ENCODE results near the gene NRAS.

Gene NRAS

DNA sequence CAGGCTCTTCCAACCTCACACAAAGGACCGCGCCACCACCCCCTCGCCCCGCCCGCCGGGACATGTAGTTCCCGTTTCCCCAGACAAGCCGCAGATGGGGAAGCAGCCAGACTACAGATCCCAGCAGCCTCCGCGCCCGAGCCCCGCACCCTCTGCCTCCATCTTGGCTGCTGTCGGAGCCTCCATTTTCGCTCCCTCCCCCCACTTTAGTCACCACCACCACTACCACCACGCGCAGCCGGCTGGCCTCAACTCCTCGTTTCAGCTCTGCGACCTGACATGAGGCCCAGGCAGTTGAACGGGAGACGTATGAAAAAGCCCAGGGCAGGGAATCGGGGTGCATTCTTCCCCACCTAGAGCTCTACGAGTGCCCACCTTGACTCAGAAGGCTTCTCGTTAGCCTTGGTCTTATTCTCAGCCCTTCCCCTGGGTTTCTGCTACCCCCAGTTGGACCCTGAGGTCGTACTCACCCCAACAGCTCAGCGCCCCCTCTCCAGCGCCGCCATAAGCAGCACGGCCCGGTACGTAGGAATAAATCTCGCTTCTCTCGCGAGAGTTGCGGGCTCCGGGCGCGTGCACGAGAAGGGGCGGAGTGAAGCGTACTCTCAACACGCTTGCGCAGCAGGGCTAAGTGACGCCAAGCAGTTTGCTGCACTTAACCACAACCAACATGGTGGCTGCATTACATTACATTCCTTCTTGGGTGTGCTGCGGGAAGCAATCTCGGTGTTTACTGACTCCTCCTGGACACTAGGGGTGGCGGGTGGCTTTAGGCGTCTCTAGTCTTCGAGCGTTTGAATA is 41.1 kb upstream of the NRAS start, which contains the start of gene CSDE1 (continued):
- TF ChIP-seq, protein P1, sequence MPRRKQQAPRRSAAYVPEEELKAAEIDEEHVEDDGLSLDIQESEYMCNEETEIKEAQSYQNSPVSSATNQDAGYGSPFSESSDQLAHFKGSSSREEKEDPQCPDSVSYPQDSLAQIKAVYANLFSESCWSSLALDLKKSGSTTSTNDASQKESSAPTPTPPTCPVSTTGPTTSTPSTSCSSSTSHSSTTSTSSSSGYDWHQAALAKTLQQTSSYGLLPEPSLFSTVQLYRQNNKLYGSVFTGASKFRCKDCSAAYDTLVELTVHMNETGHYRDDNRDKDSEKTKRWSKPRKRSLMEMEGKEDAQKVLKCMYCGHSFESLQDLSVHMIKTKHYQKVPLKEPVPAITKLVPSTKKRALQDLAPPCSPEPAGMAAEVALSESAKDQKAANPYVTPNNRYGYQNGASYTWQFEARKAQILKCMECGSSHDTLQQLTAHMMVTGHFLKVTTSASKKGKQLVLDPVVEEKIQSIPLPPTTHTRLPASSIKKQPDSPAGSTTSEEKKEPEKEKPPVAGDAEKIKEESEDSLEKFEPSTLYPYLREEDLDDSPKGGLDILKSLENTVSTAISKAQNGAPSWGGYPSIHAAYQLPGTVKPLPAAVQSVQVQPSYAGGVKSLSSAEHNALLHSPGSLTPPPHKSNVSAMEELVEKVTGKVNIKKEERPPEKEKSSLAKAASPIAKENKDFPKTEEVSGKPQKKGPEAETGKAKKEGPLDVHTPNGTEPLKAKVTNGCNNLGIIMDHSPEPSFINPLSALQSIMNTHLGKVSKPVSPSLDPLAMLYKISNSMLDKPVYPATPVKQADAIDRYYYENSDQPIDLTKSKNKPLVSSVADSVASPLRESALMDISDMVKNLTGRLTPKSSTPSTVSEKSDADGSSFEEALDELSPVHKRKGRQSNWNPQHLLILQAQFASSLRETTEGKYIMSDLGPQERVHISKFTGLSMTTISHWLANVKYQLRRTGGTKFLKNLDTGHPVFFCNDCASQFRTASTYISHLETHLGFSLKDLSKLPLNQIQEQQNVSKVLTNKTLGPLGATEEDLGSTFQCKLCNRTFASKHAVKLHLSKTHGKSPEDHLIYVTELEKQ (tag by site-specific recombination; IDR thresholded peaks at IDR 0.05; ENCODE audit: borderline replicate concordance), result no peak
- TF ChIP-seq KLF7 (tag by site-specific recombination; IDR thresholded peaks at IDR 0.05; ENCODE audit: borderline replicate concordance), result 0 out of 2 replicates have a peak, but pooled peaks have one; percentile 10
- peak; percentile 83 for TF ChIP-seq SP3 (tag by site-specific recombination; IDR thresholded peaks at IDR 0.05)
- no peak for TF ChIP-seq ZNF473 (tag by site-specific recombination; IDR thresholded peaks at IDR 0.05)
- TF ChIP-seq ZFP37 (tag by site-specific recombination; IDR thresholded peaks at IDR 0.05), result 0 out of 2 replicates have a peak, but pooled peaks have one; percentile 64
- no peak for TF ChIP-seq ZNF221 (tag by site-specific recombination; IDR thresholded peaks at IDR 0.05; ENCODE audit: borderline replicate concordance)
- peak; percentile 57 for TF ChIP-seq KLF8 (tag by site-specific recombination; IDR thresholded peaks at IDR 0.05)
- TF ChIP-seq SP7 (tag by site-specific recombination; IDR thresholded peaks at IDR 0.05), result peak; percentile 83
- TF ChIP-seq REPIN1 (tag by site-specific recombination; IDR thresholded peaks at IDR 0.05; ENCODE audit: low read depth), result 0 out of 2 replicates have a peak, but pooled peaks have one; percentile 48
- no peak for TF ChIP-seq ZNF544 (tag by site-specific recombination; IDR thresholded peaks at IDR 0.05)
- no peak for TF ChIP-seq ZNF521 (tag by site-specific recombination; IDR thresholded peaks at IDR 0.05)
- TF ChIP-seq ZNF660 (tag by site-specific recombination; IDR thresholded peaks at IDR 0.05), result peak; percentile 72; the same call in 1 of the 2 replicates
- no peak for TF ChIP-seq BCL11A (tag by site-specific recombination; IDR thresholded peaks at IDR 0.05; ENCODE audit: low read depth)
- no peak for TF ChIP-seq ZSCAN4 (tag by site-specific recombination; IDR thresholded peaks at IDR 0.05)
- TF ChIP-seq, protein P2, sequence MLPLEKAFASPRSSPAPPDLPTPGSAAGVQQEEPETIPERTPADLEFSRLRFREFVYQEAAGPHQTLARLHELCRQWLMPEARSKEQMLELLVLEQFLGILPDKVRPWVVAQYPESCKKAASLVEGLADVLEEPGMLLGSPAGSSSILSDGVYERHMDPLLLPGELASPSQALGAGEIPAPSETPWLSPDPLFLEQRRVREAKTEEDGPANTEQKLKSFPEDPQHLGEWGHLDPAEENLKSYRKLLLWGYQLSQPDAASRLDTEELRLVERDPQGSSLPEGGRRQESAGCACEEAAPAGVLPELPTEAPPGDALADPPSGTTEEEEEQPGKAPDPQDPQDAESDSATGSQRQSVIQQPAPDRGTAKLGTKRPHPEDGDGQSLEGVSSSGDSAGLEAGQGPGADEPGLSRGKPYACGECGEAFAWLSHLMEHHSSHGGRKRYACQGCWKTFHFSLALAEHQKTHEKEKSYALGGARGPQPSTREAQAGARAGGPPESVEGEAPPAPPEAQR (tag by site-specific recombination; IDR thresholded peaks at IDR 0.05), result peak; percentile 42; the same call in 1 of the 2 replicates
- no peak for TF ChIP-seq ZBTB49 (tag by site-specific recombination; IDR thresholded peaks at IDR 0.05; ENCODE audit: low read depth)
- no peak for TF ChIP-seq ZNF311 (tag by site-specific recombination; IDR thresholded peaks at IDR 0.05; ENCODE audit: borderline replicate concordance)
- TF ChIP-seq YY1 (tag by site-specific recombination; IDR thresholded peaks at IDR 0.05), result peak; percentile 95
- no peak for TF ChIP-seq ZFP69B (tag by site-specific recombination; IDR thresholded peaks at IDR 0.05)
- no peak for TF ChIP-seq ZNF248 (tag by site-specific recombination; IDR thresholded peaks at IDR 0.05)
- TF ChIP-seq ZNF335 (tag by site-specific recombination; conservative IDR thresholded peaks at IDR 0.05), result peak; percentile 92
- TF ChIP-seq ZNF280C (tag by site-specific recombination; IDR thresholded peaks at IDR 0.05), result no peak
- TF ChIP-seq BCL11B (tag by site-specific recombination; IDR thresholded peaks at IDR 0.05; ENCODE audit: low read depth), result no peak
- TF ChIP-seq GLIS1 (tag by site-specific recombination; IDR thresholded peaks at IDR 0.05), result 0 out of 2 replicates have a peak, but pooled peaks have one; percentile 14
- 0 out of 2 replicates have a peak, but pooled peaks have one; percentile 25 for TF ChIP-seq PBX3 (CRISPR knock-in tag; IDR thresholded peaks at IDR 0.05)
- peak; percentile 51; the same call in 1 of the 2 replicates for TF ChIP-seq KLF1 (tag by site-specific recombination; IDR thresholded peaks at IDR 0.05)
- TF ChIP-seq GLI2 (tag by site-specific recombination; IDR thresholded peaks at IDR 0.05; ENCODE audit: borderline replicate concordance, low read depth), result no peak
